ENCODE data around the gene EFCAB8. TPM values are rescaled to one million over a fixed set of nuclear protein-coding genes. Genes with fewer than 3 reads are reported as not detected.

The EFCAB8 gene
- total RNA-seq, 2 donors from 2014 or later, result 0.26 TPM; not detected in 1

DNA sequence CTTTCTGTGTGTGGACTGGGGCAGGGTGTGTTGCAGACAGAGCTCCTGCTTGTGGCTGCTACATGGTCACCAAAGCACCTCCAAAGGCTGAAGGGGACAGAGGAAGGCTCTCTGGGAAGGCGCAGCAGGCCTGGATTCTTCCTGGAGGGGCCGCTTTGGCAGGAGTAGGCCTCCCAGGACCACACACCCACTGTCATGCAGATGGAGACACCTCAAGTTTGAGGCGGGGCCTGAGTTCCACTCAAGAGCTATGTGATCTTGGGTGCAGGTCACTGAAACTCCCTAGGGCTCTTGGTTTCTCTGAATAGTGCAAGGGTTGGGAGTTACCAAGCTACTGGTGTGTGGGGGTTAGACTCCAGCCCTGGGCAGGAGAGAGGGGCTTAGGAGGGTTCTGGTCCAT is 27.9 kb downstream of the EFCAB8 start:
- Histone ChIP-seq H3K27me3 (no peaks in the 10 kb centered on the region), H3K4me1 (peaks cover 13% of the 10 kb centered on the region), H3K36me3 (replicated peaks in 1 of 2; ENCODE audit: insufficient read depth in 1 of 2, low read depth in 2 of 2) (no peaks in the 10 kb centered on the region), H3K27ac (no peak overlapping the region), H3K4me3 (no peak overlapping the region), H3K9me3 (no peaks in the 10 kb centered on the region)
- 63 to 100% methylated on average over 1 to 3 of the region's 3 CpGs for WGBS, 2 donors
- ATAC-seq (no peak), DNase-seq (no peak)
- intact Hi-C loops (cut with DNase I), result no loop called here
- no peak for TF ChIP-seq POLR2A (IDR thresholded peaks at IDR 0.05)
- TF ChIP-seq, protein P1, sequence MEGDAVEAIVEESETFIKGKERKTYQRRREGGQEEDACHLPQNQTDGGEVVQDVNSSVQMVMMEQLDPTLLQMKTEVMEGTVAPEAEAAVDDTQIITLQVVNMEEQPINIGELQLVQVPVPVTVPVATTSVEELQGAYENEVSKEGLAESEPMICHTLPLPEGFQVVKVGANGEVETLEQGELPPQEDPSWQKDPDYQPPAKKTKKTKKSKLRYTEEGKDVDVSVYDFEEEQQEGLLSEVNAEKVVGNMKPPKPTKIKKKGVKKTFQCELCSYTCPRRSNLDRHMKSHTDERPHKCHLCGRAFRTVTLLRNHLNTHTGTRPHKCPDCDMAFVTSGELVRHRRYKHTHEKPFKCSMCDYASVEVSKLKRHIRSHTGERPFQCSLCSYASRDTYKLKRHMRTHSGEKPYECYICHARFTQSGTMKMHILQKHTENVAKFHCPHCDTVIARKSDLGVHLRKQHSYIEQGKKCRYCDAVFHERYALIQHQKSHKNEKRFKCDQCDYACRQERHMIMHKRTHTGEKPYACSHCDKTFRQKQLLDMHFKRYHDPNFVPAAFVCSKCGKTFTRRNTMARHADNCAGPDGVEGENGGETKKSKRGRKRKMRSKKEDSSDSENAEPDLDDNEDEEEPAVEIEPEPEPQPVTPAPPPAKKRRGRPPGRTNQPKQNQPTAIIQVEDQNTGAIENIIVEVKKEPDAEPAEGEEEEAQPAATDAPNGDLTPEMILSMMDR (IDR thresholded peaks at IDR 0.05), result no peak

DNA sequence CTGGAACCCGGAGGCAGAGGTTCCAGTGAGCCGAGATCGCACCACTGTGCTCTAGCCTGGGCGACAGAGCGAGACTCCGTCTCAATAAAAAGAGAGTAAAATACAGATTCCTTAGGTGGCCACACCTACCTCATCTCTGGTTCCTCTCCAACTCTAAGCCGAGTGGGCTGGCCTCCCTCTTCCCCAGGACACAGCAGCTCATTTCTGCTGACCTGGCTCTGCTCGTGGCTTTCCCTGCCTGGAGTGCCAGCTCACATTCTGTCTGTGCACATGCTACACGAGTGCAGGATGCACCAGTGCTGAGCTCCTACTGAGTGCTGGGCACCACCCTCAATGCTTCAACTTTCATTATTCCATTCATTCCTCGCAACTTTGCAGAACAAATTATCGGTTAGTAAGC is 28.8 kb downstream of the EFCAB8 start:
- DNase-seq, result no peak
- Histone ChIP-seq H3K4me1 (peaks cover 13% of the 10 kb centered on the region), H3K27me3 (no peaks in the 10 kb centered on the region), H3K9me3 (no peaks in the 10 kb centered on the region), H3K4me3 (no peak overlapping the region), H3K27ac (no peak overlapping the region), H3K36me3 (replicated peaks in 1 of 2; ENCODE audit: insufficient read depth in 1 of 2, low read depth in 2 of 2) (no peaks in the 10 kb centered on the region)
- intact Hi-C loops (cut with DNase I), result no loop called here
- 81 to 93% methylated on average over 7 to 11 of the region's 11 CpGs for WGBS, 2 donors
- TF ChIP-seq, protein P1 (IDR thresholded peaks at IDR 0.05), result no peak
- no peak for TF ChIP-seq POLR2A (IDR thresholded peaks at IDR 0.05)
- ATAC-seq, result no peak

DNA sequence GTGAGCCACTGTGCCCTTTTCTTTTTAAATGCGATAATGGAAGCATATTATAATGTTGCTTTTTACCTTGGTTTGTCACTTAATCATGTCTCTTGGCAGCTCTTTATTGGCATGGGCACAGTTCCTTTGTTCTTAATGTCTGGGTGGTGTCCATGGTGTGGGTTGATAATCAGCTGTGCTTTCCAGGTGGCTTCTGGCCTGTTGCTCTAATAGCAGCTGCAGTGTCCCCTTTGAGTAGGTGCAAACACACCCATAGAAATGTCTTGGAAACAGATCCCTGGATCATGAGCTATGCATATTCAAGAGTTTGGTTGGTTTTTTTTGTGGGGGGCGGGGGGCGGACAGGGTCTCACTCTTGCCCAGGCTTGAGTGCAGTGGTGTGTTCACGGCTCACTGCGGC is 29.9 kb downstream of the EFCAB8 start:
- intact Hi-C loops (cut with DNase I), result no loop called here

DNA sequence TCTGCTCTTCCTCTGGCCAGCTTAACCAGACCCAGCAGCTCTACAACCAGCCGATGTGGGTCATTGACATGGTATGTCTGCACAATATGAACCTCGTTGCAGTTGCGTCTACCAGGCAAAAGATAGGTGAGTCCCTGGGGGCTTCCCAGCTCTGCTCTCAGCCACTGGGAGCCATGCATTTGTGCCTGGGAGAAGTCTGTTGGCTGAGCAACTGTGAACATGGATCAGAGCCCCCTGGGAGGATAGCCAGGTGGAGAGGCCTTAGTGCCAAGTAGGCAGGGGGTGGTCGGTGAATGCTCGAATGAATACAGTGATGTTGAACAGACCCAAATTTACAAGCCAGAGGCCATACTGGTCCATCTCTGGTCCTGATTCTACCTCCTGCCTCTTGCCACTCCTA is 30.6 kb downstream of the EFCAB8 start:
- no peak overlapping the region for H3K4me3 ChIP-seq
- no peaks in the 10 kb centered on the region for H3K36me3 ChIP-seq (replicated peaks in 1 of 2; ENCODE audit: insufficient read depth in 1 of 2, low read depth in 2 of 2)
- DNase-seq, result peak in 1 of 4 donors; percentile 47
- H3K27ac ChIP-seq, result peak overlapping the region in 1 of 4 donors; percentile 10
- no peak for ATAC-seq
- TF ChIP-seq POLR2A (IDR thresholded peaks at IDR 0.05), result no peak
- TF ChIP-seq, protein P1 (IDR thresholded peaks at IDR 0.05), result no peak
- WGBS, 2 donors, result 24 to 44% methylated on average over 4 to 5 of the region's 5 CpGs
- H3K4me1 ChIP-seq, result peaks cover 13% of the 10 kb centered on the region
- no peaks in the 10 kb centered on the region for H3K9me3 ChIP-seq
- H3K27me3 ChIP-seq, result no peaks in the 10 kb centered on the region
- intact Hi-C loops (cut with DNase I), result no loop called here

More for the DNA sequence above, 29.9 kb downstream of the EFCAB8 start:
- DNase-seq (peak; percentile 40 to 76 (median 58)), ATAC-seq (peak; percentile 84)
- H3K4me1 ChIP-seq, result peaks cover 13% of the 10 kb centered on the region
- H3K27me3 ChIP-seq, result no peaks in the 10 kb centered on the region
- no peaks in the 10 kb centered on the region for H3K9me3 ChIP-seq
- WGBS, 2 donors, result 65 to 67% methylated on average over 3 to 5 of the region's 5 CpGs
- TF ChIP-seq POLR2A (IDR thresholded peaks at IDR 0.05), result no peak
- TF ChIP-seq, protein P1 (IDR thresholded peaks at IDR 0.05), result no peak
- peak overlapping the region in 1 of 4 donors; percentile 10 for H3K27ac ChIP-seq
- H3K4me3 ChIP-seq, result no peak overlapping the region
- no peaks in the 10 kb centered on the region for H3K36me3 ChIP-seq (replicated peaks in 1 of 2; ENCODE audit: insufficient read depth in 1 of 2, low read depth in 2 of 2)

DNA sequence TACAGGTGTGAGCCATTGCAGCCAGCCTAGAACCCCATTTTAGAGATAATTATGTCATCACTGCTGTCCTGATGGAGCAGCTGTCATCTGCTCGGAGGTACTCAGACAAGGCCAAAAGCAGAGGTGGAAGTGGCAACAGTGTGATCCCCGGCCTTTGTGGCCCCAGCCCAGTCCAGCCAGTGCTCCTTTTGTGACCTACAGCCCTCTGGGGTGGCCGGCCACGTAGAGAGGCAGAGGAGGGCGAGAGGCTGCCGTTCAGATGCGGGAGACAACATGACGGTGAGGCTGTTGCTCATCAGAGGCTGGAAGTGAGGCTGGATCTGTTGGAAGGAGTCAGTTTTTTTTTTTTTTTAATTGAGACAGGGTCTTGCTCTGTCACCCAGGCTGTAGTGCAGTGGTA is 32.8 kb downstream of the EFCAB8 start:
- DNase-seq, result no peak
- no peak overlapping the region for H3K4me3 ChIP-seq
- intact Hi-C loops (cut with DNase I), result no loop called here

More for the DNA sequence above, 32.8 kb downstream of the EFCAB8 start:
- no peak overlapping the region for H3K27ac ChIP-seq
- 94 to 96% methylated on average over 7 to 8 of the region's 8 CpGs for WGBS, 2 donors
- H3K36me3 ChIP-seq (replicated peaks in 1 of 2; ENCODE audit: insufficient read depth in 1 of 2, low read depth in 2 of 2), result no peaks in the 10 kb centered on the region
- no peak for ATAC-seq
- H3K27me3 ChIP-seq, result no peaks in the 10 kb centered on the region
- TF ChIP-seq, protein P1 (IDR thresholded peaks at IDR 0.05), result no peak
- no peak for TF ChIP-seq POLR2A (IDR thresholded peaks at IDR 0.05)
- peaks cover 13% of the 10 kb centered on the region for H3K4me1 ChIP-seq
- no peaks in the 10 kb centered on the region for H3K9me3 ChIP-seq

Data from body of pancreas (tissue), 4 donors.